Measurements from ENCODE around the gene LYPD6B. TPM values are rescaled to one million over a fixed set of nuclear protein-coding genes. Genes with fewer than 3 reads are reported as not detected.

The LYPD6B gene
- total and polyA plus RNA-seq, 2 experiments from 2014 or later, result 16.8 to 26.0 TPM

GRCh38 chr2:149012545-149012944, 26.0 kb upstream of the LYPD6B start:
- no peaks in the 10 kb centered on the region for H3K4me1 ChIP-seq (ENCODE audit: insufficient read depth)
- DNase-seq (ENCODE audit: low spot score), result no peak
- H3K9me3 ChIP-seq (ENCODE audit: low read depth), result no peaks in the 10 kb centered on the region
- H3K36me3 ChIP-seq (replicated peaks; ENCODE audit: insufficient read depth, low read depth), result no peaks in the 10 kb centered on the region
- no peaks in the 10 kb centered on the region for H3K9me2 ChIP-seq (replicated peaks; ENCODE audit: insufficient read depth)
- TF ChIP-seq, protein P1, sequence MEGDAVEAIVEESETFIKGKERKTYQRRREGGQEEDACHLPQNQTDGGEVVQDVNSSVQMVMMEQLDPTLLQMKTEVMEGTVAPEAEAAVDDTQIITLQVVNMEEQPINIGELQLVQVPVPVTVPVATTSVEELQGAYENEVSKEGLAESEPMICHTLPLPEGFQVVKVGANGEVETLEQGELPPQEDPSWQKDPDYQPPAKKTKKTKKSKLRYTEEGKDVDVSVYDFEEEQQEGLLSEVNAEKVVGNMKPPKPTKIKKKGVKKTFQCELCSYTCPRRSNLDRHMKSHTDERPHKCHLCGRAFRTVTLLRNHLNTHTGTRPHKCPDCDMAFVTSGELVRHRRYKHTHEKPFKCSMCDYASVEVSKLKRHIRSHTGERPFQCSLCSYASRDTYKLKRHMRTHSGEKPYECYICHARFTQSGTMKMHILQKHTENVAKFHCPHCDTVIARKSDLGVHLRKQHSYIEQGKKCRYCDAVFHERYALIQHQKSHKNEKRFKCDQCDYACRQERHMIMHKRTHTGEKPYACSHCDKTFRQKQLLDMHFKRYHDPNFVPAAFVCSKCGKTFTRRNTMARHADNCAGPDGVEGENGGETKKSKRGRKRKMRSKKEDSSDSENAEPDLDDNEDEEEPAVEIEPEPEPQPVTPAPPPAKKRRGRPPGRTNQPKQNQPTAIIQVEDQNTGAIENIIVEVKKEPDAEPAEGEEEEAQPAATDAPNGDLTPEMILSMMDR (IDR thresholded peaks at IDR 0.05; ENCODE audit: poor library complexity), result no peak
- no peak for TF ChIP-seq EZH2phosphoT487 (IDR thresholded peaks at IDR 0.05; ENCODE audit: low read depth, severe bottlenecking, unreplicated experiment)
- no peak for TF ChIP-seq EZH2 (IDR thresholded peaks at IDR 0.05; ENCODE audit: borderline replicate concordance)
- no peak overlapping the region for H3K4me2 ChIP-seq
- no peak overlapping the region for H3K27ac ChIP-seq
- no peak overlapping the region for H3K4me3 ChIP-seq
- 97% methylated on average over 9 of the region's 9 CpGs for WGBS (ENCODE audit: low lambda C conversion rate, missing lambda C conversion rate)
- H3K27me3 ChIP-seq, result no peaks in the 10 kb centered on the region
- H3K79me2 ChIP-seq, result no peaks in the 10 kb centered on the region
- no peak overlapping the region for H2AFZ ChIP-seq
- no peaks in the 10 kb centered on the region for H4K20me1 ChIP-seq (ENCODE audit: insufficient read depth, poor library complexity, severe bottlenecking)

GRCh38 chr2:149015501-149015900, 23.0 kb upstream of the LYPD6B start:
- DNase-seq (ENCODE audit: low spot score), result no peak
- H3K27me3 ChIP-seq, result no peaks in the 10 kb centered on the region
- H3K27ac ChIP-seq, result no peak overlapping the region
- TF ChIP-seq EZH2 (IDR thresholded peaks at IDR 0.05; ENCODE audit: borderline replicate concordance) (no peak), EZH2phosphoT487 (IDR thresholded peaks at IDR 0.05; ENCODE audit: low read depth, severe bottlenecking, unreplicated experiment) (no peak)
- TF ChIP-seq, protein P1 (IDR thresholded peaks at IDR 0.05; ENCODE audit: poor library complexity), result no peak
- H3K4me2 ChIP-seq, result no peak overlapping the region
- no peaks in the 10 kb centered on the region for H3K79me2 ChIP-seq
- 33% methylated on average over 1 of the region's 1 CpG for WGBS (ENCODE audit: low lambda C conversion rate, missing lambda C conversion rate)
- H3K36me3 ChIP-seq (replicated peaks; ENCODE audit: insufficient read depth, low read depth), result no peaks in the 10 kb centered on the region
- no peak overlapping the region for H2AFZ ChIP-seq
- H3K9me3 ChIP-seq (ENCODE audit: low read depth), result no peaks in the 10 kb centered on the region
- peaks cover 16% of the 10 kb centered on the region for H3K4me1 ChIP-seq (ENCODE audit: insufficient read depth)
- H3K9me2 ChIP-seq (replicated peaks; ENCODE audit: insufficient read depth), result no peaks in the 10 kb centered on the region
- H4K20me1 ChIP-seq (ENCODE audit: insufficient read depth, poor library complexity, severe bottlenecking), result no peaks in the 10 kb centered on the region
- H3K4me3 ChIP-seq, result no peak overlapping the region

DNA sequence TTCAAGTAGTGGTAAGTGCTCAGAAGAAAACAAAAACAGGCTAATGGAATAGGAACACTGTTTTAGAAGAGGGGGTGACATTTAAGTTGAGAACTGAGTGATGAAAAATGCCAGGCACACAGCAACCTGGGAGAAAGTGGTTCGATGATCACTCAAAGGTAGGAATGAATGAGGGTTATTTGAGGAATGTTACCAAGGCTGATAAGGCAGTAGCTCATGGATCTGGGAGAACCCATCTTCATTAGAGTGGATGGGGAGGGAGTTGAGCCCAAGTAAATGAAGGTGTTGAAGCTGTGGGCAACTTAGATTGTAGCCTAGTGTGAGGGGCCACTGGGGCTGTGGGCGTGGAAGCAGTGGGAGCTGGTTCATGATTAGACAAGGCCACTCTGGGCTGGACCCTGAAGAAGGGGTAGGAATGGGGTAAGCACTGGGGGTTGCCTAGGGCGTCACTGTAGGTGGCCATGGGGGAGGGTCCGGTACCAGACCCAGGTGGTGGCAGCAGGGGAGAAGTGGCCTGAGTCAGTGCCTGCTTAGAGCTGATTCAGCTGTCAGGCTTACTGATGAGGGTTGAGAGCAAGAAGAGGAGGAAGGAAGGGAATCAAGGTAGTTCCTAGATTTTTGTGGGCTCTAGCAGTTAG, 22.5 kb upstream of the LYPD6B start:
- H3K9me2 ChIP-seq (replicated peaks; ENCODE audit: insufficient read depth), result no peaks in the 10 kb centered on the region
- no peak overlapping the region for H3K27ac ChIP-seq
- no peak overlapping the region for H3K4me2 ChIP-seq
- H3K4me3 ChIP-seq, result no peak overlapping the region
- H3K79me2 ChIP-seq, result no peaks in the 10 kb centered on the region
- 84% methylated on average over 4 of the region's 4 CpGs for WGBS (ENCODE audit: low lambda C conversion rate, missing lambda C conversion rate)
- no peak for DNase-seq (ENCODE audit: low spot score)
- H2AFZ ChIP-seq, result no peak overlapping the region
- H3K4me1 ChIP-seq (ENCODE audit: insufficient read depth), result peaks cover 20% of the 10 kb centered on the region
- no peaks in the 10 kb centered on the region for H4K20me1 ChIP-seq (ENCODE audit: insufficient read depth, poor library complexity, severe bottlenecking)
- no peaks in the 10 kb centered on the region for H3K9me3 ChIP-seq (ENCODE audit: low read depth)
- H3K36me3 ChIP-seq (replicated peaks; ENCODE audit: insufficient read depth, low read depth), result no peaks in the 10 kb centered on the region
- no peak for TF ChIP-seq EZH2phosphoT487 (IDR thresholded peaks at IDR 0.05; ENCODE audit: low read depth, severe bottlenecking, unreplicated experiment)
- TF ChIP-seq, protein P1 (IDR thresholded peaks at IDR 0.05; ENCODE audit: poor library complexity), result no peak
- TF ChIP-seq EZH2 (IDR thresholded peaks at IDR 0.05; ENCODE audit: borderline replicate concordance), result no peak
- H3K27me3 ChIP-seq, result no peaks in the 10 kb centered on the region

All from hepatocyte (in vitro differentiated cells).